Measurements from ENCODE around the gene SMARCD1.

SMARCD1 gene

DNA sequence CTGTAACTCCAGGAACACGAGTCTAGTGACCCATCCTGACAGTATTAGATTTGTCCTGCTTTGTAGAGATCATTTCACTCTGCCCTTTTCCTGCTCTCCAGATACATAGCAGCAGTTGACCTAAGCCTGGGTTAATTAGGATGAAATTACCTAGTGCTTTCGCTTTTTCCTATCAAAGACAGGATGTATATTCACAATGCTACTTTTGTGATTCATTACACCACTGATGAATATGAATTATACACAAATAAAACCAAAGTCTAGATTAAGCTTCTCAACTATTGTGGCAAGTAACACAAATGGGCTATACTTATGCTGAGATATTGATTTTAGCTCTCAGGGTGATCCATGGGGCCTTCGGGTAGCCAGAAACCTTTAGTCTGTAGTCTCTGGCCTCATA lies 64.2 kb downstream of the SMARCD1 start:
- DNase-seq: no peak
